IPS-15b (cell line): ENCODE measurements around the gene FAM187B.
A peak's percentile ranks its signal among the peaks of the same experiment; 100 is the strongest.

Experiments used
- H3K27me3 ChIP-seq: one replicate; pipeline ENCODE4 v1.6.1; 2013; ENCODE audit warnings: low read length; ENCODE audit not compliant: control insufficient read depth, insufficient read depth
- H3K36me3 ChIP-seq: one replicate; pipeline ENCODE4 v1.6.1; 2013; ENCODE audit warnings: low read length; ENCODE audit not compliant: control insufficient read depth, insufficient read depth
- H3K4me1 ChIP-seq: one replicate; pipeline ENCODE4 v1.6.1; 2013; ENCODE audit warnings: mild to moderate bottlenecking, low read length; ENCODE audit not compliant: control insufficient read depth, insufficient read depth
- H3K4me3 ChIP-seq: one replicate; pipeline ENCODE4 v1.5.1; 2013; ENCODE audit warnings: low read depth, low read length
- H3K9ac ChIP-seq: one replicate; pipeline ENCODE4 v1.6.1; 2013; ENCODE audit warnings: low read depth, mild to moderate bottlenecking, low read length
- H3K9me3 ChIP-seq: one replicate; pipeline ENCODE4 v1.6.1; 2013; ENCODE audit warnings: mild to moderate bottlenecking, low read length; ENCODE audit not compliant: control insufficient read depth, insufficient read depth

Gene FAM187B

GRCh38 chr19:35267818-35268535 lies 39.4 kb upstream of the FAM187B start:
- Histone ChIP-seq H3K4me3 (peak overlapping the region; percentile 63), H3K4me1 (peaks cover 2% of the 10 kb centered on the region), H3K36me3 (peaks cover 37% of the 10 kb centered on the region), H3K27me3 (no peaks in the 10 kb centered on the region), H3K9me3 (no peaks in the 10 kb centered on the region), H3K9ac (peak overlapping the region; percentile 76)

GRCh38 chr19:35267353-35267817 lies 38.8 kb upstream of the FAM187B start:
- no peaks in the 10 kb centered on the region for H3K27me3 ChIP-seq
- H3K4me3 ChIP-seq: peak overlapping the region; percentile 63
- peaks cover 2% of the 10 kb centered on the region for H3K4me1 ChIP-seq
- peak overlapping the region; percentile 76 for H3K9ac ChIP-seq
- peaks cover 40% of the 10 kb centered on the region for H3K36me3 ChIP-seq
- H3K9me3 ChIP-seq: no peaks in the 10 kb centered on the region

- Histone ChIP-seq H3K9ac (no peak overlapping the region), H3K4me3 (peak overlapping the region; percentile 63), H3K36me3 (peaks cover 40% of the 10 kb centered on the region), H3K9me3 (no peaks in the 10 kb centered on the region), H3K27me3 (no peaks in the 10 kb centered on the region), H3K4me1 (peaks cover 2% of the 10 kb centered on the region)
Observed at GRCh38 chr19:35266520-35267352, 38.2 kb upstream of the FAM187B start.

- H3K9ac ChIP-seq: no peak overlapping the region
- no peak overlapping the region for H3K4me3 ChIP-seq
- H3K36me3 ChIP-seq: peaks cover 36% of the 10 kb centered on the region
- H3K27me3 ChIP-seq: no peaks in the 10 kb centered on the region
- peaks cover 2% of the 10 kb centered on the region for H3K4me1 ChIP-seq
- H3K9me3 ChIP-seq: no peaks in the 10 kb centered on the region
Observed at GRCh38 chr19:35265900-35266519, 37.5 kb upstream of the FAM187B start.

- H3K9me3 ChIP-seq: no peaks in the 10 kb centered on the region
- peaks cover 2% of the 10 kb centered on the region for H3K4me1 ChIP-seq
- no peak overlapping the region for H3K4me3 ChIP-seq
- H3K36me3 ChIP-seq: peaks cover 33% of the 10 kb centered on the region
- H3K27me3 ChIP-seq: no peaks in the 10 kb centered on the region
- H3K9ac ChIP-seq: no peak overlapping the region
Observed at GRCh38 chr19:35265126-35265899, 36.8 kb upstream of the FAM187B start.

- H3K36me3 ChIP-seq: peaks cover 36% of the 10 kb centered on the region
- H3K4me1 ChIP-seq: no peaks in the 10 kb centered on the region
- no peaks in the 10 kb centered on the region for H3K27me3 ChIP-seq
- H3K9me3 ChIP-seq: no peaks in the 10 kb centered on the region
- no peak overlapping the region for H3K4me3 ChIP-seq
- no peak overlapping the region for H3K9ac ChIP-seq
Observed at GRCh38 chr19:35264268-35265125, 36.0 kb upstream of the FAM187B start.

GRCh38 chr19:35262101-35262761 lies 33.7 kb upstream of the FAM187B start:
- no peak overlapping the region for H3K4me3 ChIP-seq
- H3K9me3 ChIP-seq: no peaks in the 10 kb centered on the region
- peaks cover 49% of the 10 kb centered on the region for H3K36me3 ChIP-seq
- no peaks in the 10 kb centered on the region for H3K27me3 ChIP-seq
- H3K4me1 ChIP-seq: no peaks in the 10 kb centered on the region
- H3K9ac ChIP-seq: no peak overlapping the region

- no peaks in the 10 kb centered on the region for H3K4me1 ChIP-seq
- H3K4me3 ChIP-seq: no peak overlapping the region
- H3K36me3 ChIP-seq: peaks cover 52% of the 10 kb centered on the region
- no peaks in the 10 kb centered on the region for H3K9me3 ChIP-seq
- no peak overlapping the region for H3K9ac ChIP-seq
- no peaks in the 10 kb centered on the region for H3K27me3 ChIP-seq
Observed at GRCh38 chr19:35261356-35262100, 33.0 kb upstream of the FAM187B start.

GRCh38 chr19:35260694-35261304 lies 32.3 kb upstream of the FAM187B start:
- Histone ChIP-seq H3K36me3 (peaks cover 51% of the 10 kb centered on the region), H3K9me3 (no peaks in the 10 kb centered on the region), H3K4me3 (no peak overlapping the region), H3K27me3 (no peaks in the 10 kb centered on the region), H3K9ac (no peak overlapping the region), H3K4me1 (no peaks in the 10 kb centered on the region)

- peaks cover 56% of the 10 kb centered on the region for H3K36me3 ChIP-seq
Observed at GRCh38 chr19:35257113-35257461, 28.5 kb upstream of the FAM187B start.

More at GRCh38 chr19:35257113-35257461, 28.5 kb upstream of the FAM187B start:
- H3K4me1 ChIP-seq: peaks cover 2% of the 10 kb centered on the region
- H3K4me3 ChIP-seq: no peak overlapping the region
- no peak overlapping the region for H3K9ac ChIP-seq
- H3K9me3 ChIP-seq: no peaks in the 10 kb centered on the region
- no peaks in the 10 kb centered on the region for H3K27me3 ChIP-seq
